ENCODE measurements around the gene RASGRP3. TPM values are rescaled to one million over a fixed set of nuclear protein-coding genes. Genes with fewer than 3 reads are reported as not detected.

RASGRP3 gene
- total RNA-seq, 1 experiment from 2014 or later: 4.6 TPM

- Mint-ChIP-seq H3K4me1 (ENCODE audit: low read depth, unreplicated experiment) (no peaks in the 10 kb centered on the region), H3K9me3 (ENCODE audit: low read depth, unreplicated experiment) (no peaks in the 10 kb centered on the region), H3K27me3 (ENCODE audit: unreplicated experiment) (no peaks in the 10 kb centered on the region), H3K27ac (ENCODE audit: unreplicated experiment) (no peak overlapping the region), H3K36me3 (ENCODE audit: insufficient read depth, unreplicated experiment) (no peaks in the 10 kb centered on the region), H3K4me3 (ENCODE audit: low read depth, unreplicated experiment) (no peak overlapping the region)
- intact Hi-C loops (cut with micrococcal nuclease; ENCODE audit: unreplicated experiment): no loop called here
- DNase-seq: no peak
- CTCF ChIA-PET: interaction anchor here (0.7 kb wide), 1 partner anchor 85 kb away, joined by 3 read pairs; no protein-coding TSS in a partner anchor
- TF ChIP-seq CTCF (IDR thresholded peaks at IDR 0.05; ENCODE audit: unreplicated experiment): no peak
- no TSS peak for BruUV-seq (replicated peaks)
Measured at GRCh38 chr2:33570681-33571080, 94.2 kb downstream of the RASGRP3 start.

GRCh38 chr2:33573657-33574056, 97.2 kb downstream of the RASGRP3 start:
- Mint-ChIP-seq H3K4me1 (ENCODE audit: low read depth, unreplicated experiment) (no peaks in the 10 kb centered on the region), H3K27ac (ENCODE audit: unreplicated experiment) (no peak overlapping the region), H3K27me3 (ENCODE audit: unreplicated experiment) (no peaks in the 10 kb centered on the region), H3K4me3 (ENCODE audit: low read depth, unreplicated experiment) (no peak overlapping the region), H3K9me3 (ENCODE audit: low read depth, unreplicated experiment) (no peaks in the 10 kb centered on the region), H3K36me3 (ENCODE audit: insufficient read depth, unreplicated experiment) (no peaks in the 10 kb centered on the region)
- intact Hi-C loops (cut with micrococcal nuclease; ENCODE audit: unreplicated experiment): no loop called here
- CTCF ChIA-PET: interaction anchor here (1.0 to 2.8 kb wide), 2 partner anchors 9 to 244 kb away, joined by 3 to 8 read pairs; no protein-coding TSS in a partner anchor
- no TSS peak for BruUV-seq (replicated peaks)
- TF ChIP-seq CTCF (IDR thresholded peaks at IDR 0.05; ENCODE audit: unreplicated experiment): no peak
- DNase-seq: no peak

GRCh38 chr2:33577084-33577483, 100.6 kb downstream of the RASGRP3 start:
- CTCF ChIA-PET: interaction anchor here (0.5 to 0.6 kb wide), 2 partner anchors 181 to 191 kb away, joined by 3 read pairs; no protein-coding TSS in a partner anchor
- no TSS peak for BruUV-seq (replicated peaks)
- Mint-ChIP-seq H3K36me3 (ENCODE audit: insufficient read depth, unreplicated experiment) (peaks cover 5% of the 10 kb centered on the region), H3K27me3 (ENCODE audit: unreplicated experiment) (no peaks in the 10 kb centered on the region), H3K4me1 (ENCODE audit: low read depth, unreplicated experiment) (no peaks in the 10 kb centered on the region), H3K9me3 (ENCODE audit: low read depth, unreplicated experiment) (no peaks in the 10 kb centered on the region), H3K27ac (ENCODE audit: unreplicated experiment) (no peak overlapping the region), H3K4me3 (ENCODE audit: low read depth, unreplicated experiment) (no peak overlapping the region)
- TF ChIP-seq CTCF (IDR thresholded peaks at IDR 0.05; ENCODE audit: unreplicated experiment): no peak
- no peak for DNase-seq
- intact Hi-C loops (cut with micrococcal nuclease; ENCODE audit: unreplicated experiment): no loop called here

GRCh38 chr2:33577668-33578067, 101.2 kb downstream of the RASGRP3 start:
- H3K27me3 Mint-ChIP-seq (ENCODE audit: unreplicated experiment): no peaks in the 10 kb centered on the region
- no peak for TF ChIP-seq CTCF (IDR thresholded peaks at IDR 0.05; ENCODE audit: unreplicated experiment)
- H3K9me3 Mint-ChIP-seq (ENCODE audit: low read depth, unreplicated experiment): no peaks in the 10 kb centered on the region
- H3K4me1 Mint-ChIP-seq (ENCODE audit: low read depth, unreplicated experiment): no peaks in the 10 kb centered on the region
- no peak overlapping the region for H3K27ac Mint-ChIP-seq (ENCODE audit: unreplicated experiment)
- no peak overlapping the region for H3K4me3 Mint-ChIP-seq (ENCODE audit: low read depth, unreplicated experiment)
- peaks cover 5% of the 10 kb centered on the region for H3K36me3 Mint-ChIP-seq (ENCODE audit: insufficient read depth, unreplicated experiment)
- intact Hi-C loops (cut with micrococcal nuclease; ENCODE audit: unreplicated experiment): no loop called here
- no peak for DNase-seq
- no TSS peak for BruUV-seq (replicated peaks)
- CTCF ChIA-PET: interaction anchor here (0.5 to 0.6 kb wide), 2 partner anchors 182 to 191 kb away, joined by 3 read pairs; no protein-coding TSS in a partner anchor

Data from Calu3 (cell line).